Measurements from ENCODE around the gene CADM1. TPM values are rescaled to one million over a fixed set of nuclear protein-coding genes. Genes with fewer than 3 reads are reported as not detected.

Gene CADM1
- total and polyA plus RNA-seq, 10 of the 15 experiments (the other 5 are each of a cell fraction or from before 2014, with no cell fraction given) = 0.03 to 0.48 (median 0.15) TPM; not detected in 3

- no TSS peak for BruUV-seq (replicated peaks)
- in situ Hi-C loops (cut with MboI) (no loop called here), intact Hi-C loops (cut with micrococcal nuclease; ENCODE audit: unreplicated experiment) (no loop called here)
- SMC1A ChIA-PET (ENCODE audit: uncharacterized antibody, unreplicated experiment) = no interaction called here
- H3K4me2 ChIP-seq (ENCODE audit: control insufficient read depth, insufficient read depth) = no peak overlapping the region
- DNase-seq (ENCODE audit: low read depth, low spot score) (no peak), ATAC-seq (no peak), FAIRE-seq (no peak)
- no peaks in the 10 kb centered on the region for H3K27me3 ChIP-seq (replicated peaks in 1 of 2; ENCODE audit: control insufficient read depth in 2 of 2, insufficient read depth in 2 of 2, low read length in 1 of 2)
- 46% methylated on average over 5 of the region's 5 CpGs for WGBS (ENCODE audit: insufficient coverage, insufficient replicate concordance, low lambda C conversion rate, missing lambda C conversion rate)
- no peak overlapping the region for H3K4me3 ChIP-seq
- CTCF ChIA-PET = interaction anchor here (1.3 kb wide), 1 partner anchor 15 kb away, joined by 3 read pairs; no protein-coding TSS in a partner anchor
- RAD21 ChIA-PET (ENCODE audit: unreplicated experiment) = no interaction called here
- no peaks in the 10 kb centered on the region for H3K36me3 ChIP-seq (ENCODE audit: control insufficient read depth in 2 of 2, insufficient read depth in 2 of 2, low read length in 1 of 2)
- H3K27ac ChIP-seq (ENCODE audit: control insufficient read depth, insufficient read depth) = no peak overlapping the region
- H3K79me2 ChIP-seq (ENCODE audit: control insufficient read depth, insufficient read depth, low read length) = no peaks in the 10 kb centered on the region
- H4K20me1 ChIP-seq (ENCODE audit: control insufficient read depth, insufficient read depth) = no peaks in the 10 kb centered on the region
- H2AFZ ChIP-seq (ENCODE audit: control insufficient read depth, low read depth, low read length) = no peak overlapping the region
- TF ChIP-seq MTA2 (IDR thresholded peaks at IDR 0.05; ENCODE audit: low read depth) = no peak
- TF ChIP-seq NFIC (IDR thresholded peaks at IDR 0.05; ENCODE audit: low read depth, low read length) = no peak
- no peak for TF ChIP-seq RELA (IDR thresholded peaks at IDR 0.05; ENCODE audit: borderline replicate concordance, partially characterized antibody)
- TF ChIP-seq SREBF1 (IDR thresholded peaks at IDR 0.05; ENCODE audit: low read length) = no peak
- no peak for TF ChIP-seq ZNF274 (IDR thresholded peaks at IDR 0.05; ENCODE audit: insufficient read depth, insufficient read length)
- no peak for TF ChIP-seq SIN3A (IDR thresholded peaks at IDR 0.05; ENCODE audit: low read depth, low read length)
- no peak for TF ChIP-seq CBX3 (IDR thresholded peaks at IDR 0.05; ENCODE audit: borderline replicate concordance, low read depth)
- TF ChIP-seq CBFB (IDR thresholded peaks at IDR 0.05; ENCODE audit: low read depth) = no peak
- no peak for TF ChIP-seq TCF7 (IDR thresholded peaks at IDR 0.05; ENCODE audit: borderline replicate concordance)
- no peak for TF ChIP-seq KAT2A (conservative IDR thresholded peaks at IDR 0.05; ENCODE audit: control insufficient read depth, low read depth, low read length)
- no peak for TF ChIP-seq POLR2AphosphoS2 (IDR thresholded peaks at IDR 0.05; ENCODE audit: low read depth, low read length)
- no peak for TF ChIP-seq PAX8 (IDR thresholded peaks at IDR 0.05)
- no peak for TF ChIP-seq ZBTB4 (CRISPR knock-in tag; IDR thresholded peaks at IDR 0.05)
- no peak for TF ChIP-seq BRCA1 (IDR thresholded peaks at IDR 0.05; ENCODE audit: low read depth, low read length)
- TF ChIP-seq, protein P1, sequence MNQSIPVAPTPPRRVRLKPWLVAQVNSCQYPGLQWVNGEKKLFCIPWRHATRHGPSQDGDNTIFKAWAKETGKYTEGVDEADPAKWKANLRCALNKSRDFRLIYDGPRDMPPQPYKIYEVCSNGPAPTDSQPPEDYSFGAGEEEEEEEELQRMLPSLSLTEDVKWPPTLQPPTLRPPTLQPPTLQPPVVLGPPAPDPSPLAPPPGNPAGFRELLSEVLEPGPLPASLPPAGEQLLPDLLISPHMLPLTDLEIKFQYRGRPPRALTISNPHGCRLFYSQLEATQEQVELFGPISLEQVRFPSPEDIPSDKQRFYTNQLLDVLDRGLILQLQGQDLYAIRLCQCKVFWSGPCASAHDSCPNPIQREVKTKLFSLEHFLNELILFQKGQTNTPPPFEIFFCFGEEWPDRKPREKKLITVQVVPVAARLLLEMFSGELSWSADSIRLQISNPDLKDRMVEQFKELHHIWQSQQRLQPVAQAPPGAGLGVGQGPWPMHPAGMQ (IDR thresholded peaks at IDR 0.05; ENCODE audit: borderline replicate concordance) = no peak
- POLR2A ChIA-PET = no interaction called here
- no peak overlapping the region for H3K9ac ChIP-seq (ENCODE audit: control insufficient read depth, insufficient read depth, low read length)
- H3K4me1 ChIP-seq (ENCODE audit: control insufficient read depth, insufficient read depth, low read length) = no peaks in the 10 kb centered on the region
- H3K9me3 ChIP-seq (replicated peaks; ENCODE audit: control insufficient read depth, insufficient read depth, low read length) = no peaks in the 10 kb centered on the region
These were observed 238.1 kb downstream of the CADM1 start for GRCh38 chr11:115266066-115266639.
